ENCODE measurements around the gene CALB2.
"Not testable (repeated sequence)": the region's sequence is repeated elsewhere in the genome, so short reads cannot be mapped to it uniquely, and the experiment has no call there.

CALB2 gene, protein sequence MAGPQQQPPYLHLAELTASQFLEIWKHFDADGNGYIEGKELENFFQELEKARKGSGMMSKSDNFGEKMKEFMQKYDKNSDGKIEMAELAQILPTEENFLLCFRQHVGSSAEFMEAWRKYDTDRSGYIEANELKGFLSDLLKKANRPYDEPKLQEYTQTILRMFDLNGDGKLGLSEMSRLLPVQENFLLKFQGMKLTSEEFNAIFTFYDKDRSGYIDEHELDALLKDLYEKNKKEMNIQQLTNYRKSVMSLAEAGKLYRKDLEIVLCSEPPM

GRCh38 chr16:71358464-71358998 lies at the start of gene CALB2:
Gene CALB2 (plus strand): TSS chr16:71358723. CDS start chr16:71358793, 70 bp downstream.
- peak; percentile 21 for DNase-seq

DNA sequence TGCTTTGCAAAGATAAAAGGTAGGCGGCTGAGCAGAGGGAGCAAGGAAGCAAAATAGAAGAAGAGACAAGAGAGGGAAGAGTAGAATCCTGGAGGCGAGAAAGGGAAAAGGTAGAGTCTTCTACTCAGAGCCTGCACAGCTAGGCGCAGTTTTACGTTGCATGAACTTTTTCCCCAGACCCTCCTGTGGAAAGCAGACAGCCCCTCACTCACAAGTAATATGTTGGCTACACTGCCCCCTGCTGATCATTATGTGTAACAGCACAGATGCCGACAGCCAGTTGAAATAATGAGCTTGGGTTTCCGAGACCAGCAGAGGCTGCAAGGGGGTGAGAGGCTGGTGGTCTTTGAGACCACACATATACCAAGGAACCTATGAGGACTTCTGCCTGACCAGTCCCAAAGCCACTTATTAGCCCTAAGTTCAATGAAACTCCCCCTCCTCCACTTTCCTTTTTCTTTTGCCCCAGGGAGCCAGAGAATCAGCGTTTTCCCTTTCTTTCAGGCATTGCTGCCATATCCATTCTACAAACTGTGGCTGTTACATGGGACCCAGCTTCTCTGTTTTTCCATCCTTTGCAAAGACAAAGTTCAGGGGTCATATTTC lies 46.9 kb upstream of the CALB2 start:
- DNase-seq, result no peak

DNA sequence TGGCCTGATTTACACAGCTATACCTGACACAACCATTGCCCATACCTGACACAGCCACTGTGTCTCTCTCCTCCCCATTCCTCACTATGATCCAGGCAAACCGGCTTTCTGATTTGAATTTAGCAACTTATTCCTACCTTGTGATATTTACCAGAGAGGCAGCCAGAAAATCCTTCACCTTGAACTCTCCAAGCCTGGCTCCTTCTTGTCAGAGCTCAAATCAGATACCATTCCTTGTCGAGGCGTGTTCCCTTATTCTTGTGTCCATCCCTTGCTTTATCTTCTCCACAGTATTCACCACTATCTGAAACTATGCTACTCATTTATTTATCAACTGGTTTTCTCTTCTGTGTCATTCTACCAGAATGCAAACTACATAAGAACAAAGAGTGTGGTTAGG lies 44.9 kb upstream of the CALB2 start:
- not testable (repeated sequence) for DNase-seq

- DNase-seq, result no peak
Measured at GRCh38 chr16:71315269-71315668, 43.3 kb upstream of the CALB2 start.

DNA sequence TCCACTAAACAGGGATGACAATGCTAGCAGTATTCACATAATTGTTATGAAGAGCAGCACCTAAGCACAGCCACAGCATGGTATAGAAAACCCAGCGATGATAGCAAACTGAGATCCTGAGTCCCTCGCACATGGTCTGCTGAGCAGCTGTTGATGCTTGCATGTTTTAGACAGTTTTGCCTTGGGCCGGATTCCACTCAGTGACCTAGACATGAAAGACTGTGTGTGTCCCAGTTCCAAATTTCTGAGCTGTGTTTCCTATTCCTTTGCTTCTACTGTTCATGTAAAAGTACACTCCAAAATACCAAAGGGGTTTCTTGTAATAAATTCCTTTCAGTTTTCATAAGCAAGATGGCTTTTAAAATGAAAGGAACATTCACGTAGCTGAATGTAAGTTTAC lies 38.5 kb upstream of the CALB2 start:
- DNase-seq, result no peak

DNA sequence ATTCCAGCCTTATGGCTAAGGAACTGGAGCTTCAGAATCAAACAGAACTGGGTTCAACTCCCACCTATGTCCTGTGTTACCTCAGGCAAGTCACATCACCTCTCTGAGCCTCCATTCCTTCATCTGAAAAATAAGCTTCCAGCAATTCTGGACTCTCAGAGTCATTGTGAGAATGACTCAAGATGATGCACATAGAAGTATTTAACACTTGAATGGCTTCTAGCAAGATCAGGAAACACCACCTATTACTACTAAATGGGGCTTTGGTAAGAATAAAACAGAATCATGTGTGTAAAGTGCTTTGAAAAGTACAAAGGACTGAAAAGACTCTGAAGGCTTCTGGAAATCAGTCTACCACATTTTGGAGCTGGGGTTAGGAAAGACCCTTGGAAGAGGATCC lies 30.8 kb upstream of the CALB2 start:
- no peak for DNase-seq

DNA sequence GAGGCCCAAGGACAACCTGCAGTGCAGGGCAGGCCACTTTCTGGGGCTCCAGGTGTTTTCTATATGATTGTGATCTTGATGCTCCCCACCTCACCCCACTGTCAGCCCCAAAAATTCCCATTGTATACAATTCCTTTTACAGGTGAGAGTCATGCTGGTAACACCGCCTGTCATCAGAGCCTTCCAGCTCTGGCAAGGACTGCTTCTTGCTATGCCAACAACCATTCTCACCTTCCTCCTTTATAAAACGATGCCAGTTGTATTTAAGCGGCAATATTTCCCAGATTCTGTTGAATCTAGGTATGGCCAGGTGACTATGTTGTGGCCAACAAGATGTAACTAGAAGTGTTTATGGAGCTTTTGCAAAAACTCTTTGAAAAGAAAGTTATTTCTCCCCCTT lies 30.4 kb upstream of the CALB2 start:
- no peak for DNase-seq

DNA sequence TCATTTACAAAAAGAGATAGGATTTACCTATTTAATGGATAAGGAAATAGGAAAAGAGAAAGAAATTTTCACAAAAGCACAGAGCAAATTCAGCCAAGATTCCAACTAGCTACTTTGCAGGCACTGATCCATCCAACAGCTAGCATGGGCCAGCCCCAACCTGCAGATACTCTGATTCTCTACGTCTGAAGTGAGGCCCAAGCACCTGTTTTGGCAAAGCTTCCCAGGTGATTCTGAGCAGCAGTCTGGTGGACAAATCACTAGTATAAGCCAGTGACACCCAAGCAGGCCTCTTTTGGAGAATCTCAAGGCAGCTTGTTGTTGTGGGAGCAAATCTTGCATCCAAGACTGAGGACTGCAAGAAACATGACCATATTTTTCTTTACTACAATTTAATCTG lies 20.9 kb upstream of the CALB2 start:
- peak; percentile 53 for DNase-seq

DNA sequence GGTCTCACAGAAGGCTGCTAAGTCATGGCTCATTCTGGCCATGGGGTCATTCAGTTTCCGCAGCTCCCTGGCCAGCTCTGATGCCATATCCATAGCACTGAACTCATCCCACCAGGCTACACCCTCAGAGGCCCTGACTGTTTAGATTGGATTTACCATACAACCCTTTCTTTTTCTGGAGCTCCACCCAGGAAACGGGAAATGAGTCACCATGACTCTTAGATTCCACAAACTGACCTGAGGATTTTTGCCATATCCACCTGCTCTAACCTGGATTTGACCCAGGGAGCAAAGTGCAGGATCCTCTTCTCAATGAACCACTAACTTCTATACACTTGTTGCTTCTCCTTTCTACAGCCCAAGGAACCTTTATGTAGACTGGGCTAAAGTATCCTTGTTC lies 20.3 kb upstream of the CALB2 start:
- DNase-seq, result no peak

DNA sequence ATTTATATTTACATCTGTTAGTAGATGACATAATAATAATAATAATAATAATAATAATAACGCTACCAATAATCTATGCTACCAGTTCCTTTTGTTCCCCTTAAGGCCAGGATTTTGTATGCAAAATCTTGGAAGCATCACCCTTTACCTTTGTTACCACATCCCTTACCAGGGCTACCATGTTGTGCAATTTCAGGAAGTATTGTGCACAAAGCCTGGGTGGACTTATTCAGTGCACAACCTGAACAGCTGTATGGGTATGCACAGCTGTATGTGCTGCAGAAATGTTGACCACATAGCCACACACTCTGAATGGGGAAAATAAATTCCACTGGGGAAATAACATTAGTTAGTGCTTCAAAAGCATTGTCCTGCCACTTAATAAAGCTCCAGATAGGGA lies 19.9 kb upstream of the CALB2 start:
- no peak for DNase-seq

DNA sequence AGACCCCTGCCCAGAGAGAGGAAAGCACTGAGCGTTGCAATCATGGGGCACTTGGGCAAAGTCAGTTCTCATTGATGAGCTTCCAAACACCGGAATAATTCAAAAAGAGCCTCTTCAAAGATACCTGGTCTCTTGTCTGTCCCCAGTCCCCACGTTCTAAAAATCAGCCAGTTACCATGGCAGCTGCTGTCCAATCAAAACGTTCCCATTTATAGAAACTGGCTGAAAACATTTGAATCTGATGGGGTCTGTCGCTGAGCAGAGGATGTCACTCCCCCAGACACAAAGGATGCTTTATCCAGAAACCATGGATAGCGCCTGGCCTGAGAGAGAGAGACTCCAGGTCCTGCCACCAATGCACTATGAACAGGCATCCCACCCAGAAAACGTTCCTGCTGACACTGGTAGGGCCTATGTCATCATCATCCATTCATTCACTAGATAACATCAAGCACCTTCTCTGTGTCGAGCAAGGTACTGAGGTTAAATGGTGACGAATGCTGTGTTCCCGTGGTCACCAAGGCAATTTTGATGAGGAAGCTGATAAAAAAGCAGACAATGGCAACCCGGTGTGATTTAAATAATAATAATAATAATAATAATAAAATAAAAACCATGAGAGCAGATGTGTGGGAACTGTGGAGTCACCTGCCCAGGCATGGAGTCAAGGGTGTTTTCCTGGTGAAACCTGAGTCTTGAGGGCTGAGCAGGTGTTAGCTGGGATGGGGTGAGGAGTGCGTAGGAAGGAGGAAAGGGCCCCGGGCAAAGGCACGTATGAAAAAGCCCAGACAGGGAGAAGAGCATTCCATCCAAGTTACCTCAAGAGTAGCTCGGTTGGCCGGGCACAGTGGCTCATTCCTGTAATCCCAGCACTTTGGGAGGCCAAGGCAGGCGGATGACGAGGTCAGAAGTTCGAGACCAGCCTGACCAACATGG lies 19.0 kb upstream of the CALB2 start:
- DNase-seq, result peak; percentile 59

DNA sequence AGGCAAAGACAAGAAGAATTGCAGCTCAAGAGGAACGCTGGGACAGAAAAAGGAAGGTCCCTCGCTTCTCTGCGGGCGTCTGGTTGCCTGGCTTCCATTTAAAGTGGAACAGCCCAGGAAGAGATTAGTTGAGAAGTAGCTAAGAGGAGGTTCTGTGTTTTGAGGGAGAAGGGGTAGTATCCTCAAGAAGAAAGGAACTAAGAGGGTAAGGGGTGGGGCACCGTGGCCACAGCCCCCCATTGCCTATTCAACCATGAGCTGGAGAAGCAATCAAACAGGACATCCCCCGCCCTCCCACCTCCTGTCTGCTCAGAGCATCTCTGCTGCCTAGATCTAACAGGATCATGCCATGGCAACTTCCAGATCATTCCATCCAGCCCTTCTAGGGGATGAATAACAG lies 18.1 kb upstream of the CALB2 start:
- no peak for DNase-seq

DNA sequence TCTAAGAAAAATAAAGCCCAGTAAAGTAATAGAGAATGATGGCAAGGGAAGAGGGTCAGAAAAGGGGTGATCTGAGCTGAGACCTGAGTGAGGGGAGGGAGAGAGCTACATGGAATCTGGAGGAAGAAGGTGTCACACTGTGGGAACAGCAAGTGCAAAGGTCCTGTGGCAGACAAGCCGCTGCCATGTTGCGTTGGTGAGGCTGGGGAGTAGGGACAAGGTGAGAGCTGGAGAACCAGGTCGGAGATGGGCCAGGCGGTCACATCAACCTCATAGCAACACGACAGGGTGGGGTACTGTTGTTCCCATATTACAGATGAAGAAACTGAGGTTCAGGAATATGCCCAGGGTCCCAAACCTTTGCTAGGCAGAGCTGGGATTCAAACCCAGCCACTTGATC lies 16.6 kb upstream of the CALB2 start:
- no peak for DNase-seq

DNA sequence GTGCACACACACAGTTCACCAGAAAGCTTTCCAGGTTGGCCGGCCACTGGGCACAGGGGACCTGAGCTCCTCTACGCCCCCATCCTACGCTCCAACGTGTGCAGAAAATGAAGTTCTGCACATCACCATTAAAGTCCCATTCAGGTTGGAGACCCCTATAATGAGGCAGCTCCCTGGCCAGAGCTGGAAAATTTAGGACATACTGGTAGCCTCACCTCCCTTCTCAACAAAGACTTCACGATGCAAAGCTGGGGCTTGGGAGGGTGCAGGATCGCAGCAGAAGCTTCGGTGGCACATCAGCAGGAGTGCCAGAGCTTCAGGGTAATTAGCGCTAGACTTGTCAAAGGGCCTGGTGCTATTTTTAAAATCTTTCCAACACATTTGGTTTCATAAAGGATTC lies 15.4 kb upstream of the CALB2 start:
- DNase-seq, result no peak

DNA sequence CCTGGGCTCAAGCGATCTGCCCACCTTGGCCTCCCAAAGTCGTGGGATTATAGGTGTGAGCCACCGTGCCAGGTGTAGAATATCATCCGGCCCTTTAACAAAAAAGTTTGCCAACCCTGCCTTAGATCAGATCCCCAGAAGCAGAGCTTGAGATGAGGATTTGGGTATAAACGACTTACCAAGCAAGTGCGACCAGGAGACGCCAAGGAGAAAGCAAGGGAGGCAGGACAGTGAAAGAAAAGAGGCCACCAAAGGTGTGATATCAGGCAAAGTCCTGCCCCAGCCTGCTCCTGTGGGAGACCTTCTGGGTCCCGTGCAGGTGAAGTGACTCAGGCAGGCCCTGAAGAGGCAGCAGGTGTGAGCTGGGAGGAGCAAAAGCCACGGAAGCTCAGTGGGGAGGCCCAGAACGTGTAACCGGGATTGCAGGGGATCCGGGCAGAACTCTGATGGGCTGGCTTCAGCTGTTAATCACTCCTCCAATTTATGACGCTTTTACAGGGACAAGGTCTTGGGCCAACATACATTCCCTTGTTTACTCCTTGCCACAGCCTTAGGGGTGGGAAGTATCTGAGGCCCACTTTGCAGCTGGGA lies 14.1 kb upstream of the CALB2 start:
- peak; percentile 62 for DNase-seq

- no peak for DNase-seq
Measured at GRCh38 chr16:71345031-71345430, 13.5 kb upstream of the CALB2 start.

DNA sequence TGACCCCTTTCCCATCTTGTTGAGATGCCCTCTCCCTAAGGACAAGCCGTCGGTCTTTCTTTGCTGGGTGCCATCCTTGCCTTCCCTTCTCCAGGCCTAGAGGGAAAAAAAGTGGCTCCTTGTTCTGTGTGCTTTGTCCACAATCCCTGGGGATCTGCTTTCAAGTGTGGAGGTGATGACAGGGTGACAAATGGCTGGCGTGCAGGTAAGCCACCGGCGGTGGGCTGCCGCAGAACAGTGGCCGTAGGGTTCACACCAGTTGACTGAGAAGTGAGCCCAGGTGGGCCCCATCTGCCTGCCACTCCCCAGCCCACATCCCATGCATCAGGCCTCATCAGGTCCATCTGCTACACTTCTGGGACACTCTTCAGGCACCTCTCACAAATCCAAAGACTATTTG lies 11.4 kb upstream of the CALB2 start:
- peak; percentile 51 for DNase-seq

- no peak for DNase-seq
Measured at GRCh38 chr16:71348262-71349085, 10.0 kb upstream of the CALB2 start.

GRCh38 chr16:71350821-71351557 lies 7.5 kb upstream of the CALB2 start:
- no peak for DNase-seq

DNA sequence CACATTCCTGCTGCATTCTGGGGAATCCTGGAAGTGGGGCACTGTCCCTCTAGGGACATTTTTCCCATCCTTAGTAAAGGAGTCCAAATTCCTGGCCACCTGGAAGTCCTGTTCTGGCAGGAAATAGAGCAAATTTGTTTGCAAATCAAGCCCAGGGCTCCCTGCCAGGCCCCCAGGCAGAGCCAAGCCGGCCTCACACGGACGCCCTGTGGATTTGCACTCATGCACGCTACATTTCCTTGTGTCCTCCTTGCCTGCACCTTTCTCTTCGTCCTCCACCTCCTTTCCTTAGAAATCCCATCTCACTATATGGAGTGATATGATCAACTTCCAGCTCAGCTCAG lies 7.0 kb upstream of the CALB2 start:
- peak; percentile 6 for DNase-seq

DNA sequence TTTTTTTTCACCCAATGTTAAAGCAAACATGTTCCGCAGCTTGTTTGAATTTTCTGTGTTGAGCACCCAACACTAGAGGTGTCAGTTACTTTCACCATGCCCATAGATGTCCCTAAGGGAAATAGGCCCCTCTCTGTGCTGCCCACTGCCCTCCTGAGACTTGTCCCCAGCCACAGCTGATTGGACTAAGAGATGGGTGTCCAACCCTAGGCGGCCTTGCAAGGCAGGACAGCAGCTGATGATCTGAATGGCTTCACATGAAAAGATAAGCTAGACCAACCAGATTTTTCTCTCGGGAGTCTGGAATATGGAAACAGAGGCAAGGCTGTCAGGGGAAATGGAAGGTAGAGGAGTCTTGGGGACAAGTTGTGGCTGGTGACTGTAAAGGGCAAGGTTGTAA lies 6.1 kb upstream of the CALB2 start:
- DNase-seq, result no peak

Data from DMS79 treated with DMSO at 0.1 percent for 48 hours (cell line).